HepG2 (cell line): ENCODE measurements around the gene CDK5RAP1. TPM values are rescaled to one million over a fixed set of nuclear protein-coding genes. Genes with fewer than 3 reads are reported as not detected.

Experiments
- ERF ChIP-seq: IDR thresholded peaks from 2 replicates; pipeline ENCODE4 v1.6.1; 2018; ENCODE audit warnings: missing biosample characterization, missing genetic modification reagents
- ISX ChIP-seq: sonication (generic); formaldehyde crosslinking; conservative IDR thresholded peaks from 2 replicates; pipeline ENCODE4 v1.5.0; 2020; ENCODE audit warnings: missing genetic modification reagents
- KDM1A ChIP-seq: IDR thresholded peaks from 2 replicates; pipeline ENCODE4 v1.6.1; 2016; ENCODE audit warnings: missing compliant biosample characterization
- PAX8 ChIP-seq: sonication (generic); formaldehyde crosslinking; IDR thresholded peaks from 2 replicates; pipeline ENCODE4 v1.8.0; 2022; ENCODE audit warnings: mild to moderate bottlenecking, missing genetic modification reagents, borderline replicate concordance
- SMYD3 ChIP-seq: sonication (generic); formaldehyde crosslinking; IDR thresholded peaks from 2 replicates; pipeline ENCODE4 v1.8.1; 2023; ENCODE audit warnings: mild to moderate bottlenecking, missing genetic modification reagents
- TCF12 ChIP-seq, 2 experiments: fragments of 450-650 bp in 1 of 2; sonication (generic) in 1 of 2; formaldehyde crosslinking in 1 of 2; IDR thresholded peaks; 2 replicates each; pipeline versions ENCODE4 v1.6.1 to v1.8.0; 2017 to 2022; ENCODE audit warnings: antibody characterized with exemption in 1 of 2, mild to moderate bottlenecking in 1 of 2, missing genetic modification reagents in 1 of 2, moderate library complexity in 1 of 2
- YY1 ChIP-seq: IDR thresholded peaks from 2 replicates; pipeline ENCODE4 v1.6.1; 2011; ENCODE audit warnings: low read length, low read depth, moderate library complexity, mild to moderate bottlenecking; ENCODE audit not compliant: insufficient read depth, insufficient replicate concordance
- ZFP36 ChIP-seq: fragments of 150-350 bp; IDR thresholded peaks from 2 replicates; pipeline ENCODE4 v1.6.1; 2018; ENCODE audit warnings: borderline replicate concordance, low read length, low read depth; ENCODE audit not compliant: partially characterized antibody
- ZNF607 ChIP-seq: sonication (generic); formaldehyde crosslinking; IDR thresholded peaks from 2 replicates; pipeline ENCODE4 v1.5.1; 2020; ENCODE audit warnings: missing genetic modification reagents, mild to moderate bottlenecking, borderline replicate concordance
- polyA plus RNA-seq, 8 experiments: library from polyadenylated mRNA; depleted of rRNA in 3 of 8; stranded (reverse) in 7 of 8; unstranded in 1 of 8; fragments of >200 nt; fragmentation: Illumina TruSeq in 4 of 8; extraction: Trizol in 4 of 8; gene quantifications; 2 replicates each; pipeline versions ENCODE4 v1.2.1 to v1.2.3, GENCODE V29; 2011 to 2016; ENCODE audit warnings: low read depth in 4 of 8, missing spikeins in 1 of 8, mixed read lengths in 1 of 8; ENCODE audit not compliant: insufficient read depth in 1 of 8
- total RNA-seq, 5 experiments: library from RNA; depleted of rRNA; stranded (reverse); fragments of >200 nt; fragmentation: Illumina TruSeq; extraction: Trizol; gene quantifications; 2 replicates each; pipeline ENCODE4 v1.2.3, GENCODE V29; 2016; ENCODE audit warnings: low read depth in 1 of 5
- TF ChIP-seq, protein P1 (sequence below): sonication (generic); formaldehyde crosslinking; IDR thresholded peaks from 2 replicates; pipeline ENCODE4 v1.9.0; 2021; ENCODE audit warnings: missing genetic modification reagents, borderline replicate concordance
- TF ChIP-seq, protein P2 (sequence below): sonication (generic); formaldehyde crosslinking; IDR thresholded peaks from 2 replicates; pipeline ENCODE4 v1.5.0; 2020; ENCODE audit warnings: mild to moderate bottlenecking, missing genetic modification reagents, borderline replicate concordance
- TF ChIP-seq, protein P3 (sequence below): sonication (generic); formaldehyde crosslinking; IDR thresholded peaks from 2 replicates; pipeline ENCODE4 v1.5.0; 2020; ENCODE audit warnings: mild to moderate bottlenecking, missing genetic modification reagents, borderline replicate concordance
- TF ChIP-seq, protein P4 (sequence below): IDR thresholded peaks from 2 replicates; pipeline ENCODE4 v1.6.1; 2016; ENCODE audit warnings: control low read depth

Gene CDK5RAP1
- total and polyA plus RNA-seq, 2 of the 13 experiments (the other 11 are each of a cell fraction or from before 2014, with no cell fraction given) = 53.6 to 98.2 TPM

DNA sequence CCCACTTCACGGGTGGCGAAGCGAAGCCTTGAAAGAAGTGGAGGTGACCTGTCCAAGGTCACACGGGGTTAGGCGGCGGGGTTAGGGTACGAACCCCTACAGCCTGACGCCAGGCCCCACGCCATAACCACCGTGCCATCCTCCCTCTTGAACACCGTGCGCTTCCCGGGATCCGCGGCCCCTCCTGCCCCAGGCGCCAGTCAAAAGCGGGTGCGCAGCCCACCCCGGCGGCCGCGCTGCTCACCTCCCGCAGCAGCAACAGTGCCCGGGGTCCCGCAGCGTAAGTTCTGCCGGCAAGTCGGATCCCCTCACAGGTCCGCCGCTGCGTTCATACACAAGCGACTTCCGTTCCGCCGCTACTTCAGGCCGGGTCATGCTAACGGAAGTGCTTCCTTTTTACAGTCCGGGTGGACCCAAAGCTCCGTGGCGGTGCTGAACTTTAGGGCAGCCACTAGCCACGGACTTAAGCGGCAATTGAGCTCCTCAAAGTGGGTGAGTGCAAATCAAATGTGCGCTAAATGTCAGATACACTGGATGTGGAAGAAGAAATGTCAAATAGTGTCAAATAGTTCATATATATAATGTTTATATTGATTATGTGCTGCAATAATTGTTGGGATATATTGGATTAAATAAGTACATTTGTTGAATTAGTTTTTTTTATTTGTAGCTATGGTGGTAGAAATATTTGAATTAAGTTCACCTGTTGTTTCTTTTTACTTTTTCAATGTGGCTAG lies at the start of gene CDK5RAP1 (continued):
- TF ChIP-seq SMYD3 (CRISPR knock-in tag) = peak; percentile 98
- TF ChIP-seq ISX (CRISPR knock-in tag) = peak; percentile 34; the same call in 1 of the 2 replicates
- TF ChIP-seq YY1 = peak; percentile 90
- TF ChIP-seq PAX8 (CRISPR knock-in tag) = peak; percentile 99; the same call in 1 of the 2 replicates
- TF ChIP-seq ZFP36 = no peak
- TF ChIP-seq, protein P1, sequence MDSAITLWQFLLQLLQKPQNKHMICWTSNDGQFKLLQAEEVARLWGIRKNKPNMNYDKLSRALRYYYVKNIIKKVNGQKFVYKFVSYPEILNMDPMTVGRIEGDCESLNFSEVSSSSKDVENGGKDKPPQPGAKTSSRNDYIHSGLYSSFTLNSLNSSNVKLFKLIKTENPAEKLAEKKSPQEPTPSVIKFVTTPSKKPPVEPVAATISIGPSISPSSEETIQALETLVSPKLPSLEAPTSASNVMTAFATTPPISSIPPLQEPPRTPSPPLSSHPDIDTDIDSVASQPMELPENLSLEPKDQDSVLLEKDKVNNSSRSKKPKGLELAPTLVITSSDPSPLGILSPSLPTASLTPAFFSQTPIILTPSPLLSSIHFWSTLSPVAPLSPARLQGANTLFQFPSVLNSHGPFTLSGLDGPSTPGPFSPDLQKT (CRISPR knock-in tag) = no peak
- TF ChIP-seq, protein P2, sequence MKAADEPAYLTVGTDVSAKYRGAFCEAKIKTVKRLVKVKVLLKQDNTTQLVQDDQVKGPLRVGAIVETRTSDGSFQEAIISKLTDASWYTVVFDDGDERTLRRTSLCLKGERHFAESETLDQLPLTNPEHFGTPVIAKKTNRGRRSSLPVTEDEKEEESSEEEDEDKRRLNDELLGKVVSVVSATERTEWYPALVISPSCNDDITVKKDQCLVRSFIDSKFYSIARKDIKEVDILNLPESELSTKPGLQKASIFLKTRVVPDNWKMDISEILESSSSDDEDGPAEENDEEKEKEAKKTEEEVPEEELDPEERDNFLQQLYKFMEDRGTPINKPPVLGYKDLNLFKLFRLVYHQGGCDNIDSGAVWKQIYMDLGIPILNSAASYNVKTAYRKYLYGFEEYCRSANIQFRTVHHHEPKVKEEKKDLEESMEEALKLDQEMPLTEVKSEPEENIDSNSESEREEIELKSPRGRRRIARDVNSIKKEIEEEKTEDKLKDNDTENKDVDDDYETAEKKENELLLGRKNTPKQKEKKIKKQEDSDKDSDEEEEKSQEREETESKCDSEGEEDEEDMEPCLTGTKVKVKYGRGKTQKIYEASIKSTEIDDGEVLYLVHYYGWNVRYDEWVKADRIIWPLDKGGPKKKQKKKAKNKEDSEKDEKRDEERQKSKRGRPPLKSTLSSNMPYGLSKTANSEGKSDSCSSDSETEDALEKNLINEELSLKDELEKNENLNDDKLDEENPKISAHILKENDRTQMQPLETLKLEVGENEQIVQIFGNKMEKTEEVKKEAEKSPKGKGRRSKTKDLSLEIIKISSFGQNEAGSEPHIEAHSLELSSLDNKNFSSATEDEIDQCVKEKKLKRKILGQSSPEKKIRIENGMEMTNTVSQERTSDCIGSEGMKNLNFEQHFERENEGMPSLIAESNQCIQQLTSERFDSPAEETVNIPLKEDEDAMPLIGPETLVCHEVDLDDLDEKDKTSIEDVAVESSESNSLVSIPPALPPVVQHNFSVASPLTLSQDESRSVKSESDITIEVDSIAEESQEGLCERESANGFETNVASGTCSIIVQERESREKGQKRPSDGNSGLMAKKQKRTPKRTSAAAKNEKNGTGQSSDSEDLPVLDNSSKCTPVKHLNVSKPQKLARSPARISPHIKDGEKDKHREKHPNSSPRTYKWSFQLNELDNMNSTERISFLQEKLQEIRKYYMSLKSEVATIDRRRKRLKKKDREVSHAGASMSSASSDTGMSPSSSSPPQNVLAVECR (CRISPR knock-in tag) = peak; percentile 99
- peak; percentile 96 for TF ChIP-seq ZNF607 (CRISPR knock-in tag)
- TF ChIP-seq, protein P3, sequence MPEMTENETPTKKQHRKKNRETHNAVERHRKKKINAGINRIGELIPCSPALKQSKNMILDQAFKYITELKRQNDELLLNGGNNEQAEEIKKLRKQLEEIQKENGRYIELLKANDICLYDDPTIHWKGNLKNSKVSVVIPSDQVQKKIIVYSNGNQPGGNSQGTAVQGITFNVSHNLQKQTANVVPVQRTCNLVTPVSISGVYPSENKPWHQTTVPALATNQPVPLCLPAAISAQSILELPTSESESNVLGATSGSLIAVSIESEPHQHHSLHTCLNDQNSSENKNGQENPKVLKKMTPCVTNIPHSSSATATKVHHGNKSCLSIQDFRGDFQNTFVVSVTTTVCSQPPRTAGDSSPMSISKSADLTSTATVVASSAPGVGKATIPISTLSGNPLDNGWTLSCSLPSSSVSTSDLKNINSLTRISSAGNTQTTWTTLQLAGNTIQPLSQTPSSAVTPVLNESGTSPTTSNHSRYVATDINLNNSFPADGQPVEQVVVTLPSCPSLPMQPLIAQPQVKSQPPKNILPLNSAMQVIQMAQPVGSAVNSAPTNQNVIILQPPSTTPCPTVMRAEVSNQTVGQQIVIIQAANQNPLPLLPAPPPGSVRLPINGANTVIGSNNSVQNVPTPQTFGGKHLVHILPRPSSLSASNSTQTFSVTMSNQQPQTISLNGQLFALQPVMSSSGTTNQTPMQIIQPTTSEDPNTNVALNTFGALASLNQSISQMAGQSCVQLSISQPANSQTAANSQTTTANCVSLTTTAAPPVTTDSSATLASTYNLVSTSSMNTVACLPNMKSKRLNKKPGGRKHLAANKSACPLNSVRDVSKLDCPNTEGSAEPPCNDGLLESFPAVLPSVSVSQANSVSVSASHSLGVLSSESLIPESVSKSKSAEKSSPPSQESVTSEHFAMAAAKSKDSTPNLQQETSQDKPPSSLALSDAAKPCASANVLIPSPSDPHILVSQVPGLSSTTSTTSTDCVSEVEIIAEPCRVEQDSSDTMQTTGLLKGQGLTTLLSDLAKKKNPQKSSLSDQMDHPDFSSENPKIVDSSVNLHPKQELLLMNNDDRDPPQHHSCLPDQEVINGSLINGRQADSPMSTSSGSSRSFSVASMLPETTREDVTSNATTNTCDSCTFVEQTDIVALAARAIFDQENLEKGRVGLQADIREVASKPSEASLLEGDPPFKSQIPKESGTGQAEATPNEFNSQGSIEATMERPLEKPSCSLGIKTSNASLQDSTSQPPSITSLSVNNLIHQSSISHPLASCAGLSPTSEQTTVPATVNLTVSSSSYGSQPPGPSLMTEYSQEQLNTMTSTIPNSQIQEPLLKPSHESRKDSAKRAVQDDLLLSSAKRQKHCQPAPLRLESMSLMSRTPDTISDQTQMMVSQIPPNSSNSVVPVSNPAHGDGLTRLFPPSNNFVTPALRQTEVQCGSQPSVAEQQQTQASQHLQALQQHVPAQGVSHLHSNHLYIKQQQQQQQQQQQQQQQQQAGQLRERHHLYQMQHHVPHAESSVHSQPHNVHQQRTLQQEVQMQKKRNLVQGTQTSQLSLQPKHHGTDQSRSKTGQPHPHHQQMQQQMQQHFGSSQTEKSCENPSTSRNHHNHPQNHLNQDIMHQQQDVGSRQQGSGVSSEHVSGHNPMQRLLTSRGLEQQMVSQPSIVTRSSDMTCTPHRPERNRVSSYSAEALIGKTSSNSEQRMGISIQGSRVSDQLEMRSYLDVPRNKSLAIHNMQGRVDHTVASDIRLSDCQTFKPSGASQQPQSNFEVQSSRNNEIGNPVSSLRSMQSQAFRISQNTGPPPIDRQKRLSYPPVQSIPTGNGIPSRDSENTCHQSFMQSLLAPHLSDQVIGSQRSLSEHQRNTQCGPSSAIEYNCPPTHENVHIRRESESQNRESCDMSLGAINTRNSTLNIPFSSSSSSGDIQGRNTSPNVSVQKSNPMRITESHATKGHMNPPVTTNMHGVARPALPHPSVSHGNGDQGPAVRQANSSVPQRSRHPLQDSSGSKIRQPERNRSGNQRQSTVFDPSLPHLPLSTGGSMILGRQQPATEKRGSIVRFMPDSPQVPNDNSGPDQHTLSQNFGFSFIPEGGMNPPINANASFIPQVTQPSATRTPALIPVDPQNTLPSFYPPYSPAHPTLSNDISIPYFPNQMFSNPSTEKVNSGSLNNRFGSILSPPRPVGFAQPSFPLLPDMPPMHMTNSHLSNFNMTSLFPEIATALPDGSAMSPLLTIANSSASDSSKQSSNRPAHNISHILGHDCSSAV (CRISPR knock-in tag) = no peak
- TF ChIP-seq, protein P4, sequence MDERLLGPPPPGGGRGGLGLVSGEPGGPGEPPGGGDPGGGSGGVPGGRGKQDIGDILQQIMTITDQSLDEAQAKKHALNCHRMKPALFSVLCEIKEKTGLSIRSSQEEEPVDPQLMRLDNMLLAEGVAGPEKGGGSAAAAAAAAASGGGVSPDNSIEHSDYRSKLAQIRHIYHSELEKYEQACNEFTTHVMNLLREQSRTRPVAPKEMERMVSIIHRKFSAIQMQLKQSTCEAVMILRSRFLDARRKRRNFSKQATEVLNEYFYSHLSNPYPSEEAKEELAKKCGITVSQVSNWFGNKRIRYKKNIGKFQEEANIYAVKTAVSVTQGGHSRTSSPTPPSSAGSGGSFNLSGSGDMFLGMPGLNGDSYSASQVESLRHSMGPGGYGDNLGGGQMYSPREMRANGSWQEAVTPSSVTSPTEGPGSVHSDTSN = no peak
- TF ChIP-seq KDM1A (CRISPR knock-in tag) = peak; percentile 76
- TF ChIP-seq TCF12 (IDR thresholded peaks at IDR 0.05) = no peak
- peak; percentile 72; the same call in 1 of the 2 replicates for TF ChIP-seq TCF12 (CRISPR knock-in tag; IDR thresholded peaks at IDR 0.05)
- TF ChIP-seq ERF = peak; percentile 99
